IMR-90 (cell line): ENCODE results near the gene CXCL3. TPM values are rescaled to one million over a fixed set of nuclear protein-coding genes. Genes with fewer than 3 reads are reported as not detected.

Experiments
- ATAC-seq: fragments of 200-7000 bp; cut with Tn5 transposase; 2 replicates; pipeline ENCODE4 v1.9.1; 2020; ENCODE audit warnings: low read depth, mild to moderate bottlenecking, moderate library complexity
- Bru-seq: library from RNA; stranded (reverse); fragments of 400-500 nt; gene quantifications from one replicate; lab custom pipeline; 2021; lab: Mats Ljungman, UMichigan
- BruChase-seq, 2 experiments: library from RNA; stranded (reverse); fragments of 400-500 nt; gene quantifications; one replicate each; lab custom pipeline; 2021; lab: Mats Ljungman, UMichigan
- BruUV-seq: library from RNA; stranded (reverse); fragments of 400-500 nt; replicated peaks from 2 replicates; lab custom pipeline; 2021; lab: Mats Ljungman, UMichigan
- CTCF ChIA-PET: fragments of 300-600 bp; formaldehyde crosslinking; extraction: SDS; loops from one replicate; lab custom pipeline; 2021; ENCODE audit warnings: antibody characterized with exemption; lab: Yijun Ruan, JAX
- POLR2A ChIA-PET: fragments of 300-600 bp; sonication (Branson Sonifier 250); formaldehyde crosslinking; loops from one replicate; lab custom pipeline; 2022; ENCODE audit warnings: antibody characterized with exemption; ENCODE audit not compliant: unreplicated experiment; lab: Charles Lee
- DNase-seq: peaks from one replicate; pipeline ENCODE4 v3.0.0; 2013
- H2AFZ ChIP-seq: replicated peaks from 2 replicates; pipeline ENCODE3; 2013; ENCODE audit warnings: low read length, mild to moderate bottlenecking; ENCODE audit not compliant: poor library complexity
- H2AK5ac ChIP-seq: 2 replicates; pipeline ENCODE4 v1.6.1; 2013; ENCODE audit warnings: low read depth, low read length, inconsistent platforms
- H2AK9ac ChIP-seq: replicated peaks from 2 replicates; pipeline ENCODE3; 2013; ENCODE audit warnings: mild to moderate bottlenecking, low read depth, low read length, moderate library complexity; ENCODE audit not compliant: poor library complexity
- H2BK120ac ChIP-seq: 2 replicates; pipeline ENCODE4 v1.6.1; 2013; ENCODE audit warnings: low read depth, low read length, inconsistent platforms
- H2BK15ac ChIP-seq: 3 replicates; pipeline ENCODE4 v1.6.1; 2013; ENCODE audit warnings: low read depth, low read length, inconsistent platforms
- H2BK20ac ChIP-seq: 2 replicates; pipeline ENCODE4 v1.6.1; 2013; ENCODE audit warnings: low read depth, mild to moderate bottlenecking, inconsistent platforms, low read length, moderate library complexity
- H2BK5ac ChIP-seq: 2 replicates; pipeline ENCODE4 v1.6.1; 2013; ENCODE audit warnings: mild to moderate bottlenecking, low read depth, low read length, inconsistent platforms; ENCODE audit not compliant: poor library complexity, severe bottlenecking
- H3K14ac ChIP-seq: replicated peaks from 2 replicates; pipeline ENCODE4 v1.6.1; 2013; ENCODE audit warnings: low read depth, low read length, inconsistent platforms
- H3K18ac ChIP-seq: 2 replicates; pipeline ENCODE4 v1.6.1; 2013; ENCODE audit warnings: low read depth, low read length, control low read depth
- H3K23ac ChIP-seq: 2 replicates; pipeline ENCODE4 v1.6.1; 2013; ENCODE audit warnings: low read depth, low read length, inconsistent platforms
- H3K27ac ChIP-seq: 2 replicates; pipeline ENCODE4 v1.5.1; 2013; ENCODE audit warnings: mild to moderate bottlenecking, control low read depth, low read length; ENCODE audit not compliant: insufficient read depth
- H3K27me3 ChIP-seq: 2 replicates; pipeline ENCODE4 v1.6.1; 2013; ENCODE audit warnings: low read length; ENCODE audit not compliant: control insufficient read depth, insufficient read depth
- H3K36me3 ChIP-seq: 2 replicates; pipeline ENCODE4 v1.6.1; 2013; ENCODE audit warnings: low read length, mixed read lengths; ENCODE audit not compliant: control insufficient read depth, insufficient read depth
- H3K4ac ChIP-seq: 2 replicates; pipeline ENCODE4 v1.6.1; 2013; ENCODE audit warnings: low read depth, low read length, inconsistent platforms
- H3K4me1 ChIP-seq: 2 replicates; pipeline ENCODE4 v1.6.1; 2013; ENCODE audit warnings: low read length, mixed read lengths; ENCODE audit not compliant: control insufficient read depth, insufficient read depth
- H3K4me2 ChIP-seq: 2 replicates; pipeline ENCODE4 v1.6.1; 2013; ENCODE audit warnings: low read depth, mild to moderate bottlenecking, control low read depth, low read length, moderate library complexity
- H3K4me3 ChIP-seq: 2 replicates; pipeline ENCODE4 v1.5.1; 2013; ENCODE audit warnings: low read depth, mild to moderate bottlenecking, control low read depth, low read length, moderate library complexity; ENCODE audit not compliant: insufficient read depth
- H3K56ac ChIP-seq: 2 replicates; pipeline ENCODE4 v1.6.1; 2013; ENCODE audit warnings: low read length, inconsistent platforms; ENCODE audit not compliant: insufficient read depth; ENCODE audit errors: extremely low read depth
- H3K79me1 ChIP-seq, 2 experiments: 2 replicates each; pipeline ENCODE4 v1.6.1; 2013; ENCODE audit warnings: low read length in 2 of 2, inconsistent platforms in 1 of 2, low read depth in 1 of 2
- H3K9ac ChIP-seq: 2 replicates; pipeline ENCODE4 v1.6.1; 2013; ENCODE audit warnings: low read depth, low read length, control low read depth
- H3K9me1 ChIP-seq: 2 replicates; pipeline ENCODE4 v1.6.1; 2013; ENCODE audit warnings: low read length, inconsistent platforms; ENCODE audit not compliant: insufficient read depth
- H3K9me3 ChIP-seq: 2 replicates; pipeline ENCODE4 v1.6.1; 2013; ENCODE audit warnings: low read length; ENCODE audit not compliant: control insufficient read depth, insufficient read depth
- H4K20me1 ChIP-seq: 2 replicates; pipeline ENCODE4 v1.6.1; 2013; ENCODE audit warnings: low read length, inconsistent platforms; ENCODE audit not compliant: insufficient read depth
- H4K5ac ChIP-seq: 2 replicates; pipeline ENCODE4 v1.6.1; 2013; ENCODE audit warnings: mild to moderate bottlenecking, low read depth, low read length, control low read depth
- H4K8ac ChIP-seq, 2 experiments: 2 replicates each; pipeline ENCODE4 v1.6.1; 2013; ENCODE audit warnings: low read depth in 2 of 2, low read length in 2 of 2, control low read depth in 1 of 2, inconsistent platforms in 1 of 2
- H4K91ac ChIP-seq: 2 replicates; pipeline ENCODE4 v1.6.1; 2013; ENCODE audit warnings: low read depth, low read length, inconsistent platforms; ENCODE audit not compliant: insufficient read depth
- MAZ ChIP-seq: IDR thresholded peaks from 2 replicates; pipeline ENCODE4 v1.6.1; 2012; ENCODE audit warnings: low read depth, mild to moderate bottlenecking, low read length, improper control_type of control experiment, moderate library complexity, borderline replicate concordance
- NFE2L2 ChIP-seq: fragments of 150-350 bp; IDR thresholded peaks from 2 replicates; pipeline ENCODE4 v1.6.1; 2016; ENCODE audit warnings: low read depth, mild to moderate bottlenecking, low read length
- POLR2A ChIP-seq: IDR thresholded peaks from 2 replicates; pipeline ENCODE4 v1.6.1; 2012; ENCODE audit warnings: mild to moderate bottlenecking, low read depth, low read length
- RAD21 ChIP-seq: IDR thresholded peaks from 2 replicates; pipeline ENCODE4 v1.6.1; 2012; ENCODE audit warnings: low read length, improper control_type of control experiment
- WGBS, 2 experiments: methylation state at CpG; one replicate each; pipeline versions ENCODE4 v1.1.5 to v1.1.7; 2013; ENCODE audit warnings: missing lambda C conversion rate in 2 of 2; ENCODE audit not compliant: insufficient read length in 1 of 2; ENCODE audit errors: extremely low coverage in 2 of 2; 5-methylcytosine and 5-hydroxymethylcytosine counted together
- dilution Hi-C: fragments of 300-500 bp; cut with HindIII; formaldehyde crosslinking; loops from one replicate; pipeline ENCODE4 v1.14.3; 2018; ENCODE audit warnings: low sequenced_read_pairs; ENCODE audit not compliant: unreplicated experiment
- in situ Hi-C: fragments of 300-500 bp; cut with MboI; formaldehyde crosslinking; loops from 3 replicates; pipeline ENCODE4 v1.14.3; 2019; ENCODE audit warnings: low sequenced_read_pairs, inconsistent platforms, mixed read lengths
- intact Hi-C: fragments of 100-400 bp; cut with micrococcal nuclease; formaldehyde crosslinking; loops from 2 replicates; pipeline ENCODE4 v1.10.0; 2022
- long read RNA-seq: library from polyadenylated mRNA; unstranded; transcript quantifications from one replicate; pipeline ENCODE4 v2.0.0, GENCODE V29; 2021; ENCODE audit not compliant: unreplicated experiment
- polyA plus RNA-seq, 3 experiments: library from polyadenylated mRNA; depleted of rRNA; stranded (reverse); fragments of >200 nt; gene quantifications; 2 replicates each; pipeline ENCODE4 v1.2.3, GENCODE V29; 2012; ENCODE audit warnings: low replicate concordance in 1 of 3
- total RNA-seq: library from RNA; depleted of rRNA; stranded (reverse); fragments of >200 nt; gene quantifications from 2 replicates; pipeline ENCODE4 v1.2.3, GENCODE V29; 2012; rRNA removed
- TF ChIP-seq, protein P1 (sequence below): conservative IDR thresholded peaks from 2 replicates; pipeline ENCODE4 v1.5.1; 2012; ENCODE audit warnings: mild to moderate bottlenecking, low read depth, low read length, improper control_type of control experiment

Gene CXCL3
- total RNA-seq (0.18 TPM in 1 of 2 replicates, not detected in the other), polyA plus RNA-seq (2012; rRNA removed) (0.27 and 0.74 TPM in 2 replicates), Bru-seq, nascent RNA (percentile 36 among the genes with signal in this experiment), BruChase-seq, experiment 1, labeled RNA remaining after a 6-hour chase (percentile 29 among the genes with signal in this experiment), BruChase-seq, experiment 2, labeled RNA remaining after a 2-hour chase (percentile 22 among the genes with signal in this experiment)
- 0.17 and 0.76 TPM in 2 replicates for polyA plus RNA-seq (2012; cell fraction: cytosol; rRNA removed)
- 3.2 and 4.3 TPM in 2 replicates for polyA plus RNA-seq (2012; cell fraction: nucleus; rRNA removed; ENCODE audit: low replicate concordance)
- long read RNA-seq, partial matches to known transcripts = 0 of 2 reads
- long read RNA-seq, other reads (novel, unspliced or antisense) = 1 of 2 reads

DNA sequence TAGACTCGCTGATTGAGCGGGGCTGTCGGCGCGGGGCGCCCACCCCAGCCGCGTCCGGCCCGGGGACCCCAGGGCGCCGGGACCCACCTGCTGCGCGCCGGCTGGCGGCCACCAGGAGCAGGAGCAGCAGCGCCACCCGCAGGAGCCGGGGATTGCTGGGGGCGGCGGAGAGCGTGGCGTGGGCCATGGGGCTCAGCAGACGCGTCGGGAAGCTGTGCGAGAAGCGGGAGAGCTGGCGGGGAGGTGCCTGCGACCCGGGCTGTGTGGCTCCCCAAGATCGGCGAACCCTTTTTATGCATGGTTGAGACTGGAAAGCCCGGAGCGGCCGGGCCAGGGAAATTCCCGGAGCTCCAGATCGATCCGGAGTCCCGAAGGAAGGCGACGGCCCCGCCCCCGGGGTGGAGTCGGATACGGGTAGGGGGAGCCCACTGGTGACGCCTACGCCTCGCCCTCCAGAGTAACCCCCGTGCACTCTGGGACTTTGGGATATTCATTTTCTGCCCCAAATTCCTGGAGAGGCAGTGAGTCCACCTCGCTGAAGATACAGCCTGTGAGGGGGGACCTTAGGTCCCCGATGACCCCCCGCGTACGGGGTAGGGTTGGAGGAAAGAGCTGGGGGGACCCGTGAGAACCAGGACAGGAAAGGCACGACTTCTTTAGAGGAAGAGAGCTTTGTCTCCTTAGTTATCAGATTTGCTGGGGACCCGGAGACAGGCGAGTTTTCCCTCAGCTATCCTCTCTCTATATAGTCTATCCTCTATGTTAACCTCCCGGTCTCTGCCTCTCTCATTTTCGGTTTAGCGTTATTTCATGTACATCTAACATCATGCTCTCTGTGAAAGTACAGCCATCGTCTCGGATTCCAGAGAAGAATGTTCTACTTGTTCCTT lies at the start of gene CXCL3:
Gene CXCL3 (minus strand): TSS at position 265 of the 890 bp plus-strand sequence. CDS start 78 bp downstream, at position 187.
- ATAC-seq (peak; percentile 97), DNase-seq (peak; percentile 40)
- H4K91ac ChIP-seq = peak within 1 kb of the TSS; percentile 64; the same call in 1 of the 2 replicates
- H4K8ac ChIP-seq = peak within 1 kb of the TSS; percentile 51 to 87; a peak in 3 of 4 replicates
- dilution Hi-C loops = no loop called here
- H3K56ac ChIP-seq = peak within 1 kb of the TSS; percentile 61; the same call in 1 of the 2 replicates
- peak within 1 kb of the TSS; percentile 84 for H3K4me3 ChIP-seq
- H3K27me3 ChIP-seq = no peaks in the 10 kb centered on the region
- intact Hi-C loops = loop anchor here (1.0 to 10.0 kb wide), 7 partner anchors 64 to 464 kb away; partner anchors contain the start of gene CXCL1
- H3K36me3 ChIP-seq = no peaks in the 10 kb centered on the region
- ChIA-PET POLR2A (no interaction called here), CTCF (interaction anchor here (0.7 to 1.4 kb wide), 11 partner anchors 17 to 452 kb away, joined by 3 to 9 read pairs (median 3); no protein-coding TSS in a partner anchor)
- peak within 1 kb of the TSS; percentile 53 for H3K27ac ChIP-seq
- H3K4me1 ChIP-seq = peaks cover 2% of the 10 kb centered on the region; the same call in 1 of the 2 replicates
- no peaks in the 10 kb centered on the region for H3K9me3 ChIP-seq
- H4K20me1 ChIP-seq = no peaks in the 10 kb centered on the region
- peak within 1 kb of the TSS; percentile 91 for H3K4me2 ChIP-seq
- peak within 1 kb of the TSS; percentile 96 for H2AFZ ChIP-seq
- peak within 1 kb of the TSS; percentile 90 for H3K23ac ChIP-seq
- H4K5ac ChIP-seq = peak within 1 kb of the TSS; percentile 72
- peak within 1 kb of the TSS; percentile 80 for H2AK9ac ChIP-seq
- H2BK5ac ChIP-seq = peak within 1 kb of the TSS; percentile 23
- TF ChIP-seq POLR2A (0 out of 2 replicates have a peak, but pooled peaks have one; percentile 20), RAD21 (peak; percentile 31), NFE2L2 (no peak), MAZ (no peak)
- TF ChIP-seq, protein P1, sequence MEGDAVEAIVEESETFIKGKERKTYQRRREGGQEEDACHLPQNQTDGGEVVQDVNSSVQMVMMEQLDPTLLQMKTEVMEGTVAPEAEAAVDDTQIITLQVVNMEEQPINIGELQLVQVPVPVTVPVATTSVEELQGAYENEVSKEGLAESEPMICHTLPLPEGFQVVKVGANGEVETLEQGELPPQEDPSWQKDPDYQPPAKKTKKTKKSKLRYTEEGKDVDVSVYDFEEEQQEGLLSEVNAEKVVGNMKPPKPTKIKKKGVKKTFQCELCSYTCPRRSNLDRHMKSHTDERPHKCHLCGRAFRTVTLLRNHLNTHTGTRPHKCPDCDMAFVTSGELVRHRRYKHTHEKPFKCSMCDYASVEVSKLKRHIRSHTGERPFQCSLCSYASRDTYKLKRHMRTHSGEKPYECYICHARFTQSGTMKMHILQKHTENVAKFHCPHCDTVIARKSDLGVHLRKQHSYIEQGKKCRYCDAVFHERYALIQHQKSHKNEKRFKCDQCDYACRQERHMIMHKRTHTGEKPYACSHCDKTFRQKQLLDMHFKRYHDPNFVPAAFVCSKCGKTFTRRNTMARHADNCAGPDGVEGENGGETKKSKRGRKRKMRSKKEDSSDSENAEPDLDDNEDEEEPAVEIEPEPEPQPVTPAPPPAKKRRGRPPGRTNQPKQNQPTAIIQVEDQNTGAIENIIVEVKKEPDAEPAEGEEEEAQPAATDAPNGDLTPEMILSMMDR = peak; percentile 48
- TSS peak; percentile 79 for BruUV-seq
- in situ Hi-C loops = loop anchor here (10.0 kb wide), 1 partner anchor 374 kb away; no protein-coding TSS in a partner anchor
- no peaks in the 10 kb centered on the region for H3K9me1 ChIP-seq
- peak within 1 kb of the TSS; percentile 85 for H2BK20ac ChIP-seq
- no peaks in the 10 kb centered on the region; a peak in 1 of 4 replicates for H3K79me1 ChIP-seq
- peak within 1 kb of the TSS; percentile 73 for H3K14ac ChIP-seq
- peak within 1 kb of the TSS; percentile 75 for H3K18ac ChIP-seq
- peak within 1 kb of the TSS; percentile 92 for H2BK120ac ChIP-seq
- H3K4ac ChIP-seq = peak within 1 kb of the TSS; percentile 66
- peak within 1 kb of the TSS; percentile 12 for H2AK5ac ChIP-seq
- H2BK15ac ChIP-seq = peak within 1 kb of the TSS; percentile 82; the same call in 2 of the 3 replicates
- WGBS, 2 experiments = 1% methylated on average over 20 of the region's 64 CpGs; no CpG with 5 or more reads in 1 of the 2 experiments
- peak within 1 kb of the TSS; percentile 81 for H3K9ac ChIP-seq
